ENCODE measurements around the gene SLC7A7.
"Not testable (repeated sequence)": the region's sequence is repeated elsewhere in the genome, so short reads cannot be mapped to it uniquely, and the experiment has no call there.

The SLC7A7 gene

DNA sequence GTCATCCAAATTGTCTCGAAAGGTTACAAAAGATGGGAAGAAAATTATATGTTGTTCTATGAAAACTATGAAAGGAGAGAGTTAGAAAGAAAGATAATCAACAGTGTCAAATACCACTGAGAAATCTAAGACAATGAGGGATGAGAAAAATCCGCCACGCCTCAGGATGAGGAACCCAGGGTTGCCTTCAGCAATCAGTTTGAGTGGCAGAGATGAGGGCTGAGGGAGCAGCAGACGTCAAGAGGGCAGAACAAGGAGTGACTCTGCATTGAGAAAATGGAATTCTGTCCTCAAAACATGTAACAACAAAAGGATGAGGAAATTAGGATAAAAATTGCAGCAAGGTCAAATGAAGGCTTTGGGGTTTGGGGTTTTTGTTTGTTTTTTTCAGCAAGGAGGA, 67.0 kb downstream of the SLC7A7 start:
- FAIRE-seq, result no peak

GRCh38 chr14:22747769-22748168, 67.5 kb downstream of the SLC7A7 start:
- no peak for FAIRE-seq

DNA sequence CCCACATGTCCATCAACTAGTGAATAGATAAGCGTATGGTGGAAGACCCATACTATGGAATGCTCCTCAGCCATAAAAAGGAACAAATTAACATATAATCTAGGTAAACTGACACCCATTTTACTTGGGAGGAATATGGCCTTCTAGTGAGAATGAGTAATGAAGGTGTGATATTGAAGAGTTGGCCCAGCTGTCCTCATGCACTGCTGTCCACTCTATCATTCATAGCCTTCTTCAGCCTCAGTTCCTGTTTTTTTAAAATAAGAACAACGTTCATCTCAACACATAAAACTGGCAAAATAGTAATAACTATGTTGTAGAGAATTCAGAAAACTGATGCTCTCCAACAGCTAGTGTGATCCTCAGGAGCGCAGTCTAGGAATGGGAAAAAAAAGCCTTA, 75.2 kb downstream of the SLC7A7 start:
- FAIRE-seq, result no peak

GRCh38 chr14:22739423-22739822, 75.8 kb downstream of the SLC7A7 start:
- FAIRE-seq, result no peak

DNA sequence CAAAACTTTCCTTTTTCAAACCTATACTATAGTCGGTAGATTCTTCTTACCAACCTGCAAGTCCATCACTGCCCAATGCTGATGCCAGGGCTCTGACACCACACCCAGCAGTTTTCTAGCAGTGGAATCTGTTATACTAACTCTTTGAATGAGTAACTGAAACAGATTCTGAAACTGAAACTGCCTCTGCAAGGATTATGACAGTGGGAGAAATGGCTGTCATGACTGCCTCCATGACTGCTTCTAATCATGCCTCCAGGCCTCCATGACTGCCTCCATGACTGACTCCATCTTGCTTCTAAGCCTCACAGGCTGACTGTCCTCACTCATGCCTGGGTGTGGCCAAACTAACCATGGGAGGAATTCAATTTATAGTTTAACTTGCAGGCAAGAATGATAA, 78.2 kb downstream of the SLC7A7 start:
- FAIRE-seq, result no peak

DNA sequence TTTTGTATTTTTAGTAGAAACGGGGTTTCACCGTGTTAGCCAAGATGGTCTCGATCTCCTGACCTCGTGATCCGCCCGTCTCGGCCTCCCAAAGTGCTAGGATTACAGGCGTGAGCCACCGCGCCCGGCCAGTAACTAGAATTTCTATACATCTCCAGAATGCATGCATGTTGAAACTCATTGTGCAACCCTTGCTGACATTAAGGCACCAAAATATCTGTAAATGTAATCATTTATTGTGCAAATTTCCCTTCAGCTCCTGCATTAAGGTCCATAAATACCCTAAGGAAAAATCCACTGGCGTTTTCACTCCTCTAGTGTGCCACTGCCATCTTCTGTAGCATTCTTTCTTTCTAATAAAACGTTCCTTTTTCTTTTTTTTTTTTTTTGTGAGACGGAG, 78.9 kb downstream of the SLC7A7 start:
- FAIRE-seq, result not testable (repeated sequence)

GRCh38 chr14:22735096-22735495, 80.1 kb downstream of the SLC7A7 start:
- no peak for FAIRE-seq

DNA sequence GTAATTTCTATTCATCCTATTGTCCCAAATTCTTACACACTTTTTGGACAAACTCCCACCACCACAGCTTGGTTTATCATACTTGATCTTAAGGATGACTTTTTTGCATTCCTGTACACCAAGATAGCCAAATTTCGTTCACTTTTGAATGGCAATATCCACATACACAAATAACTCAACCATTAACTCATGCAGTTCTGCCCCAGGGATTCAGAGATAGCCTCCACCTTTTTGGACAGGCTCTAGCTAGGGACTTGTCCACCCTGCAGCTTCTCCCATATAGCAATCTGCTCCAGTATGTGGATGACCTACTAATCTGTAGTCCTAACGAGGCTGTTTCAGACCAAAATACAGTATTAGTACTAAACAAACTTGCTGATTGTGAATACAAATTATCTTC, 81.4 kb downstream of the SLC7A7 start:
- FAIRE-seq, result no peak

GRCh38 chr14:22732062-22732461, 83.2 kb downstream of the SLC7A7 start:
- FAIRE-seq, result not testable (repeated sequence)

DNA sequence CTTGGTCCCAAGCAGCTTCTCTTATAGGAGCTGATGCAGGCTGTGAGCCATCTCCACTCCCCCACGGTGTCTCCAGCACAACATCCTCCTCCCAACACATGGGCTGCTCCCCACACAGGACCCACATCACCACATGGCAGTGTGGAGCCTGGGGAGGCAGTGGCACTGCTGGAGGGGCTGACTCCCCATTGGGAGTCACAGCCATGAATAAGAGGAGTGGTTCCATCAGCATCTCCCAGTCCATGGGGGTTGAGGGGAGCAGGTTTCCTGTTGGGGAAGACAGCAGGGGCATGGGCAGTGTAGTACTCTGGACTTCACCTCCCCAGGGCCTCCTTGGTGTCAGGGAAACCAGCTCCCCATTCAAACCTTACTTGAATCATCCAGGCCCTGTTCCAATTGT, 89.2 kb downstream of the SLC7A7 start:
- no peak for FAIRE-seq

- not testable (repeated sequence) for FAIRE-seq
Observed at GRCh38 chr14:22725374-22725773, 89.9 kb downstream of the SLC7A7 start.

DNA sequence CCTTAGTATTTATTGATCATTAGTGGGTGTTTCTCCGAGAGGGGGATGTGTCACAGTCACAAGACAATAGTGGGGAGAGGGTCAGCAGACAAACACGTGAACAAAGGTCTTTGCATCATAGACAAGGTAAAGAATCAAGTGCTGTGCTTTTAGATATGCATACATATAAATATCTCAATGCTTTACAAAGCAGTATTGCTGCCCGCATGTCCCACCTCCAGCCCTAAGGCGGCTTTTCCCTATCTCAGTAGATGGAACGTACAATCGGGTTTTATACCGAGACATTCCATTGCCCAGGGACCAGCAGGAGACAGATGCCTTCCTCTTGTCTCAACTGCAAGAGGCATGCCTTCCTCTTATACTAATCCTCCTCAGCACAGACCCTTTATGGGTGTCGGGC, 90.4 kb downstream of the SLC7A7 start:
- FAIRE-seq, result not testable (repeated sequence)

DNA sequence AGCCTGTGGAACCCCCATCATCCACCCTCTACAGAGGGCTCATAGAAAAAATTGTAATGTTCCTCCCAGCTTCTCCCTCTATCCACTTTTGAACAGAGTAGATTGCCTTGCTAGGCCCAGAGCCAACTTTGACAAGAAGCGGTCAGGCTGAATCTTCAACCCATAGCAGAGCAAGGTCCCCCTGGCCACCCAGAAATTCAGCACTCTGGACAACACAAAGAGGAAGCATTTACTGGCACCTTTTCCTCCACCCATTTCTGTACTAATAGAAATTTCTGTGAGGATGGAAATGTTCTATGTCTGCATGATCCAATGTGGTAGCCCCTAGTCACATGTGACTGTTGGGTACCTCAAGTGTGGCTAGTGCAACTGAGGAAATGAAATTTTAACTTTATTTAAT, 91.4 kb downstream of the SLC7A7 start:
- FAIRE-seq, result no peak

Data from TTC549 (cell line).